ENCODE data around the gene SLC37A1. TPM values are rescaled to one million over a fixed set of nuclear protein-coding genes. Genes with fewer than 3 reads are reported as not detected.

Gene SLC37A1
- total RNA-seq, 1 donor from 2014 or later: 7.0 TPM

DNA sequence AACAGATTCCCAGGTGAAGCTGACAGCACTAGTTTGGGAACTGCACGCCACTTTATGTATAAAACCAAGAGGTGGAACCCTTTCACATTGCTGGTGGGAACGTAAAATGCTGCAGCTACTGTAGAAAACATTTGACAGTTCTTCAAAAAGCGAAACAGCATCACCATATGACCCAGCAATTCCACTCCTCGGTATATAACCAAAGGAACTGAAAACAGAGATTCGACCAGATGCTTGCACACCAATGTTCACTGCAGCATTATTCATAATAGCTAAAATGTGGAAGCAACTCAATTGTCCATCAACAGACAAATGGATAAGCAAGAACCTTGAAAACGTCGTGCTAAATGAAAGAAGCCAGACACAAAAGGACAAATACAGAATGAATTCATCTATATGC is 35.1 kb upstream of the SLC37A1 start:
- DNase-seq (ENCODE audit: low spot score): no peak

DNA sequence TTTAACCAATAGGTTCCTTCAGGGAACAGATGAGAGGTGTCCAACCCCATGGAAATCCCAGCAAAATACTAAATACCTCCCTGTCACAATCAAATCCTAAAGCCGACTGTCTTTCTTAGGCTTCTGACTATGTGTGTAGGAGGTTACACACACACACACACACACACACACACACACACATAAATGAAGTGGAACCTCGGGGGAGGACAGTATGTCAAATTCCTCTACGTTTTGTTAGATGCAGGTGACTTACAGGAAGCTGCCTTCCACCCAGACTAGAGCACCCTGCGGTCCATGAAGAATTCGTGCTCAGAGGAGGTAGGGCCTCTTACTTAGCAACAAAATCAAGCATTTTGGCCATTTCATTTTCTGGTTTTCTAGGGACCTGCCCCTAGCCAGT is 34.1 kb upstream of the SLC37A1 start:
- DNase-seq (ENCODE audit: low spot score): no peak

GRCh38 chr21:42480736-42481135 is 32.9 kb upstream of the SLC37A1 start:
- DNase-seq (ENCODE audit: low spot score): no peak

DNA sequence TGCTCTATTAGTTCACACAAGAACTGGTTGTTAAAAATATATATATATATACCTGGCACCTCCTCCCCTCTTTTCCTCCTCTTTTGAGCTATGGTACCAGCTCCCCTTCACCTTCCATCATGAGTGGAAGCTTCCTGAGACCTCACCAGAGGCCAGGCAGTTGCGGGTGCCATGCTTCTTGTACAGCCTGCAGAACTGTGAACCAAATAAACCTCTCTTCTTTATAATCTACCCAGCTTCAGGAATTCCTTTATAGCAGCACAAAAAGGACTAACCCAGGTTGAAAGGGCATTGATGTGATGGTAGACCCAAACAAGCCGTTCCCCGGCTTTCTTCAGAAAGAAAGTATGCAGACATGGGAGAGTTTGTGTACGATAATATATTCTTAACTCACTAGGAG is 32.5 kb upstream of the SLC37A1 start:
- no peak for DNase-seq (ENCODE audit: low spot score)

GRCh38 chr21:42484966-42485365 is 28.7 kb upstream of the SLC37A1 start:
- DNase-seq (ENCODE audit: low spot score): no peak

- no peak for DNase-seq (ENCODE audit: low spot score)
These were observed 27.6 kb upstream of the SLC37A1 start for GRCh38 chr21:42486072-42486471.

- DNase-seq (ENCODE audit: low spot score): no peak
These were observed 27.1 kb upstream of the SLC37A1 start for GRCh38 chr21:42486531-42486930.

GRCh38 chr21:42489006-42489563 is 24.6 kb upstream of the SLC37A1 start:
- DNase-seq (ENCODE audit: low spot score): no peak

- no peak for DNase-seq (ENCODE audit: low spot score)
These were observed 23.7 kb upstream of the SLC37A1 start for GRCh38 chr21:42489991-42490390.

- no peak for DNase-seq (ENCODE audit: low spot score)
These were observed 22.9 kb upstream of the SLC37A1 start for GRCh38 chr21:42490720-42491119.

GRCh38 chr21:42491328-42491727 is 22.3 kb upstream of the SLC37A1 start:
- DNase-seq (ENCODE audit: low spot score): no peak

GRCh38 chr21:42492201-42492600 is 21.5 kb upstream of the SLC37A1 start:
- no peak for DNase-seq (ENCODE audit: low spot score)

DNA sequence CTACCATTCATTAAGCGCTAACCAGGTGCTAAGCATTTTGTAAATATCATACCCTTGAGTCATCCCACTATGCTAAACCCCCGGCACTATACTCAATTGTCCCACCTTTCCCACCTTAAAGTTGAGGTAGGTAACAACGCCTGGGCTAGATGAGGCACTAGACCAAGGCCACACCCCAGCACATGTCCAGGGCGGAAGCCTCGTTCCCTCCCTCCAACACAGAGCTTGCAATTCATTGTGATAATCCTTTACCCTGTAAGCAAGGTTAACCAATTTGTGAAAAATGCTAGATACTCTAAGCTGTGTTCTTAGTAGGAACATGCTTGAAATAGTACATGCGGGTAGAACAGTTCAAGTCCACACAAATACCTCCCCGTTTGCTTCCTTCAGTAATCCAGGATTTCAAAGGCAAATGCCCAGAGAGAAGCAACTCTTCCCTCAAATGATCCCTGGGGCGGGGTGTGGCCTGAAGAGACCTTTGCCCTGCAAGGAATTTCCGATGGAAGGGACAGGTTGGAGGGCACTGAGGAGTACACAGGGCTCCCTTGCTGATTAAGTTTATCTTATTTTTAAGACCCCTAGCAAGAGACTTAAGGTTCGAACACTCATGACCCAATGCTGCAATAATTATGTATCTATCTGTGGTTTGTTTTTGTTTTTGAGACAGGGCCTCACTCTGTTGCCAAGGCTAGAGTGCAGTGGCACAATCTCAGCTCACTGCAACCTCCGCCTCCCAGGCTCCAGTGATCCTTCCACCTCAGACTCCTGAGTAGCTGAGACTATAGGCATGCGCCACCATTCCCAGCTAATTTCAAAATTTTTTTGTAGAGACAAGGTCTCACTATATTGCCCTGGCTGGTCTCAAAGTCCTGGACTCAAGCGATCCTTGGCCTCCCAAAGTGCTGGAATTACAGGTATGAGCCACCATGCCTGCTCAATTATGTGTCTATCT is 20.3 kb upstream of the SLC37A1 start:
- DNase-seq (ENCODE audit: low spot score): no peak

DNA sequence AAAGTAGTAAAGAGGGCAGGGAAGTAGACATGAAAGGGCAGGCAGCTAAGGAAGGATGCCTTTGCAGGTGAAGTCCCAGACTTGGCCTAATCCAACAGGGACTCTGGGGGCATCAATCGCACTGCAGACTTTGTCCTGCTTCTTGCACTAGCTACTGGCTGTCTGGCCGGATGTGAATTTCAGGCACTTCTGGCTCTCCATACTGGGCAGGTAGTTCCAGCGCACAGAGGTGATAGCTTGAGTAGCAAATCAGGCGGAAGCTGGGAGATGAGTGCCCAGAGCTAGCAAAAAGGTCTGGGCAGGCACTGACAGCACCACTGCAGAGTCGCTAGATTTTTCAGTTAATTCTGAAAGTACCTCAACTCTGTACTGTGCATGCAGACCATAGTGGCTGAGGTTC is 18.6 kb upstream of the SLC37A1 start:
- no peak for DNase-seq (ENCODE audit: low spot score)

DNA sequence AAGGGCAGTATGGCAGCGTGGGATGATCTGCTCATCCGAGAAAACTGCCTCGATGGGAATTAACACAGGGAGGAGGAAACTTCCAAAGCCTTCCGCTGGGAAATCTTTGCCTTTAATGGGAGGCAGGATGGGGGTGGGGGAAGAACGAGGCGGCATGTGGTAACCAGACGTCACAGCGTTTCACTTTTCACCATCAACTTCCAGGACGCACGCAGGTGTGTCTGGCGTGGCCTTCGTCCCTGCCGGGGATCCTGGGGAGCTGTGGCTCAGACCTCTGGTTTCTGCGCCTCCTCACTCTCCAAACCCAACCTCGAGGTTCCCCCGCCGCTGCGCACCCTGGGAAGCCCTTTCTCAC is 17.9 kb upstream of the SLC37A1 start:
- DNase-seq (ENCODE audit: low spot score): no peak

- DNase-seq (ENCODE audit: low spot score): peak; percentile 100
These were observed 17.4 kb upstream of the SLC37A1 start, which contains the start of gene RSPH1 for GRCh38 chr21:42496120-42496838. TSS of gene RSPH1 (minus strand) at chr21:42496224. CDS start at chr21:42496186, 38 bp downstream.

- no peak for DNase-seq (ENCODE audit: low spot score)
These were observed 16.8 kb upstream of the SLC37A1 start for GRCh38 chr21:42496839-42497202.

- no peak for DNase-seq (ENCODE audit: low spot score)
These were observed 15.6 kb upstream of the SLC37A1 start for GRCh38 chr21:42498012-42498411.

GRCh38 chr21:42499444-42500112 is 14.1 kb upstream of the SLC37A1 start:
- no peak for DNase-seq (ENCODE audit: low spot score)

- DNase-seq (ENCODE audit: low spot score): no peak
These were observed 13.4 kb upstream of the SLC37A1 start for GRCh38 chr21:42500225-42500624.

- DNase-seq (ENCODE audit: low spot score): no peak
These were observed 12.9 kb upstream of the SLC37A1 start for GRCh38 chr21:42500736-42501135.

GRCh38 chr21:42503711-42504110 is 9.9 kb upstream of the SLC37A1 start:
- DNase-seq (ENCODE audit: low spot score): no peak

Measured in mesenteric fat pad (tissue), 1 donor.